ENCODE measurements around the gene LRRN1. TPM values are rescaled to one million over a fixed set of nuclear protein-coding genes. Genes with fewer than 3 reads are reported as not detected.

The LRRN1 gene
- total RNA-seq, 3 donors from 2014 or later = 0.32 to 18.9 (median 4.3) TPM

DNA sequence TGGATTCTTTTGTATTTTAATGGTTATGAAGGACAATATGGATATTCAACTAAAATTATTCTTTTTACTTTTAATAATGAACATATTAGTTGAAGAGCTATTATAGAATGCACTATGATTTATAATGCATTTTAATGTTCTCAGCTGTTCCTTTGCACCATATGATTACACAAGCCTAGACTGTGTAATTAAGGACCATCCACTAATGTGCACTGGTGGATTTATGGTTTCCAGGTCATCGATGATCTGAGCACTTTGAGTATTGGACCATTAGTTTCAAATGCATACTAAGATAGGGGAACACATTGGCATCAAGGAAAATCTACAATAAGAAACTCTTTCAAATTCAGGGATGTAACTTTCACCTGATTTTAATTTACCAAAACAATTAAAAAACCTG is 16.8 kb downstream of the LRRN1 start:
- no peaks in the 10 kb centered on the region for H3K4me1 ChIP-seq
- H3K9me3 ChIP-seq = no peaks in the 10 kb centered on the region
- no peak overlapping the region for H3K27ac ChIP-seq
- TF ChIP-seq POLR2AphosphoS5 (IDR thresholded peaks at IDR 0.05) (no peak), POLR2A (IDR thresholded peaks at IDR 0.05) (no peak)
- TF ChIP-seq, protein P1, sequence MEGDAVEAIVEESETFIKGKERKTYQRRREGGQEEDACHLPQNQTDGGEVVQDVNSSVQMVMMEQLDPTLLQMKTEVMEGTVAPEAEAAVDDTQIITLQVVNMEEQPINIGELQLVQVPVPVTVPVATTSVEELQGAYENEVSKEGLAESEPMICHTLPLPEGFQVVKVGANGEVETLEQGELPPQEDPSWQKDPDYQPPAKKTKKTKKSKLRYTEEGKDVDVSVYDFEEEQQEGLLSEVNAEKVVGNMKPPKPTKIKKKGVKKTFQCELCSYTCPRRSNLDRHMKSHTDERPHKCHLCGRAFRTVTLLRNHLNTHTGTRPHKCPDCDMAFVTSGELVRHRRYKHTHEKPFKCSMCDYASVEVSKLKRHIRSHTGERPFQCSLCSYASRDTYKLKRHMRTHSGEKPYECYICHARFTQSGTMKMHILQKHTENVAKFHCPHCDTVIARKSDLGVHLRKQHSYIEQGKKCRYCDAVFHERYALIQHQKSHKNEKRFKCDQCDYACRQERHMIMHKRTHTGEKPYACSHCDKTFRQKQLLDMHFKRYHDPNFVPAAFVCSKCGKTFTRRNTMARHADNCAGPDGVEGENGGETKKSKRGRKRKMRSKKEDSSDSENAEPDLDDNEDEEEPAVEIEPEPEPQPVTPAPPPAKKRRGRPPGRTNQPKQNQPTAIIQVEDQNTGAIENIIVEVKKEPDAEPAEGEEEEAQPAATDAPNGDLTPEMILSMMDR (IDR thresholded peaks at IDR 0.05) = no peak
- H3K36me3 ChIP-seq = no peaks in the 10 kb centered on the region
- no peaks in the 10 kb centered on the region for H3K27me3 ChIP-seq
- intact Hi-C loops (cut with DNase I; ENCODE audit: low total_unique reads) = no loop called here
- H3K4me3 ChIP-seq = no peak overlapping the region
- DNase-seq (ENCODE audit: low spot score in 2 of 2) = no peak

DNA sequence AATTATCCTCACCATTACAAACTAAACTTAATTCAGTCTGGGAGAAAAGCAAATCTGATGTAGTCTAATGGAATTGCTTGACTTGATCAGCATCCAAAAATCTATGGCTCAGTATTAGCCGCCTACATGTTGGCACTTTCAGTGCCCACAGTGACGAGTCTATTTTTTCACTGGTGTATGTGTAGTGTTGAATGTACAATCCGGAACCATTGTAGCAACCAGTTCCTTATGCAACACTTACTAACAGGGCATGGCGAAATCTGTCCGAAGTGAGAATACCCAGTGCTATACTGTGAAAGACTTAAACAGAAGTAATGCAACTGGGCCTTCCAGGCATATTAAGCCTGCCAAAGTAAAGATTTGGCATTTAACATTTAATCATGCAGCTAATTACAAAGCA is 18.6 kb downstream of the LRRN1 start:
- no peaks in the 10 kb centered on the region for H3K27me3 ChIP-seq
- H3K4me3 ChIP-seq = no peak overlapping the region
- DNase-seq (ENCODE audit: low spot score in 2 of 2) = no peak
- no peak overlapping the region for H3K27ac ChIP-seq
- H3K9me3 ChIP-seq = no peaks in the 10 kb centered on the region
- TF ChIP-seq POLR2AphosphoS5 (IDR thresholded peaks at IDR 0.05) (no peak), POLR2A (IDR thresholded peaks at IDR 0.05) (no peak)
- TF ChIP-seq, protein P1 (IDR thresholded peaks at IDR 0.05) = no peak
- H3K36me3 ChIP-seq = no peaks in the 10 kb centered on the region
- intact Hi-C loops (cut with DNase I; ENCODE audit: low total_unique reads) = no loop called here
- no peaks in the 10 kb centered on the region for H3K4me1 ChIP-seq

DNA sequence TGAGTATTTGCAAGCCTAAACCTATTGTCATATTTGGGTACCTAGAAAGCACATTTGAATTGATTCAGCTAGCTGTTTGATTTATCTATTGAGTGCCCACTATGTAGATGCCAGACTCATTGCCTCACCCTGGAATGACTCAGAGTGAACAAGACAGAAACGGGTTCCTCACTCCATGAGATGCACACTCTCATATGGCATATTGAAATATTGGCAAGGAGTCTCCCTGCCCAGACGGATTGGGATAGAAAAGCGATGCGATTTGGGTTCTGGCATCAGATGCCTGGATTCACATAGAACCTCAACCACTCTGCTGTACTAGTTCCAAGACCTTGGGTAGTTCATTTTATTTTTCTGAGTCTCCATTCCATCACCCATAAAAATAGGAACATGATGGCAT is 22.5 kb downstream of the LRRN1 start:
- TF ChIP-seq, protein P1 (IDR thresholded peaks at IDR 0.05) = no peak
- TF ChIP-seq POLR2A (IDR thresholded peaks at IDR 0.05) (no peak), POLR2AphosphoS5 (IDR thresholded peaks at IDR 0.05) (no peak)
- DNase-seq (ENCODE audit: low spot score in 2 of 2) = no peak
- intact Hi-C loops (cut with DNase I; ENCODE audit: low total_unique reads) = no loop called here
- Histone ChIP-seq H3K4me1 (no peaks in the 10 kb centered on the region), H3K4me3 (no peak overlapping the region), H3K9me3 (no peaks in the 10 kb centered on the region), H3K36me3 (no peaks in the 10 kb centered on the region), H3K27ac (no peak overlapping the region), H3K27me3 (no peaks in the 10 kb centered on the region)

DNA sequence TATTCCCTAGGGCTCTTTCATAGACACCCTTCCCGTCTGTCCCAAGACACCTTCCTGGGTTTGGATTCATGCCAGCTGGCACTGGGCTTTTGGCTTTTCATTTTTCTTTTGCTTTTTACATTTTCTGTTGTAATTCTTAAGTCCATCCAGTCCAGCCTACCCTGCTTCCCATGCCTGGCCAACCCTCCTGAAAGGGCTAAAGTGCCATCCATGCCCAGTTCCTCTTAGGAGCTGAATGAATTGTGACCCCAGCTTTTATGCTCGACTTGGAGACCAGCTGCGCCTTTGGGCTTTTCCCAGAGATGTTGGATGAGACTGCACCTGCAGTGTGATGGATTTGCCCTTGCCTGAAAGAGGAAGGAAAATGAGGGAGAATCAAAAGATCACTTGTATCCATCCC is 25.8 kb downstream of the LRRN1 start:
- H3K27me3 ChIP-seq = no peaks in the 10 kb centered on the region
- H3K4me3 ChIP-seq = no peak overlapping the region
- intact Hi-C loops (cut with DNase I; ENCODE audit: low total_unique reads) = no loop called here
- TF ChIP-seq POLR2A (IDR thresholded peaks at IDR 0.05) (no peak), POLR2AphosphoS5 (IDR thresholded peaks at IDR 0.05) (no peak)
- TF ChIP-seq, protein P1 (IDR thresholded peaks at IDR 0.05) = no peak
- H3K9me3 ChIP-seq = no peaks in the 10 kb centered on the region
- no peaks in the 10 kb centered on the region for H3K36me3 ChIP-seq
- no peak for DNase-seq (ENCODE audit: low spot score in 2 of 2)
- no peaks in the 10 kb centered on the region for H3K4me1 ChIP-seq
- H3K27ac ChIP-seq = no peak overlapping the region

DNA sequence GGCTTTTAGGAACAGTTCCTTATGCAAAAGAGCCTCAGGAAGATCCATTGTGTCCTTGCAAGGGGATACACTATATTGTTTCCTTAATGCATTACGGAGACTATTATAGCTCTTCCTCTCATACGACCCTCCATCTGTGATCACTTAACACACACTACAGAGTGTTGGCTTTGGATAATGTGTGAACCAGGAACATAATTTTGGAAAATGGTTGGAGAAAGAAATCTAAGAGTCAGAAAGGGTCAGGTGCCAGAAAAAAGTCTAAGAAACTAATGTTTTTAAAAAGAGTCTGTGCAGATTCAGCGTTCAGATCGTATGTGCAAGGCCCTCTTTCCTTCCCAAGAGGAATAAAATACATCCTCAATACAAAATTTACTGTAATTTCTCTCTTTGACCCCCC is 27.3 kb downstream of the LRRN1 start:
- Histone ChIP-seq H3K4me1 (no peaks in the 10 kb centered on the region), H3K27me3 (no peaks in the 10 kb centered on the region), H3K4me3 (no peak overlapping the region), H3K27ac (no peak overlapping the region), H3K36me3 (no peaks in the 10 kb centered on the region), H3K9me3 (no peaks in the 10 kb centered on the region)
- intact Hi-C loops (cut with DNase I; ENCODE audit: low total_unique reads) = no loop called here
- DNase-seq (ENCODE audit: low spot score in 2 of 2) = no peak
- TF ChIP-seq, protein P1 (IDR thresholded peaks at IDR 0.05) = no peak
- TF ChIP-seq POLR2AphosphoS5 (IDR thresholded peaks at IDR 0.05) (no peak), POLR2A (IDR thresholded peaks at IDR 0.05) (no peak)
